HCT116 (cell line): ENCODE data around the gene ARHGEF9. TPM values are rescaled to one million over a fixed set of nuclear protein-coding genes. Genes with fewer than 3 reads are reported as not detected.

ENCODE experiments used
- ATAC-seq: fragments of 200-7000 bp; cut with Tn5 transposase; 2 replicates; pipeline ENCODE4 v1.9.1; 2020; ENCODE audit warnings: mild to moderate bottlenecking, moderate library complexity
- BruUV-seq: library from RNA; stranded (reverse); fragments of 400-500 nt; replicated peaks from 2 replicates; lab custom pipeline; 2021; lab: Mats Ljungman, UMichigan
- CTCF ChIA-PET: fragments of 300-600 bp; sonication (Branson Sonifier 250); formaldehyde crosslinking; loops from one replicate; lab custom pipeline; 2021; ENCODE audit warnings: antibody characterized with exemption; lab: Charles Lee
- POLR2A ChIA-PET: fragments of 300-600, 350-600 bp; sonication (Branson Sonifier 250); formaldehyde crosslinking; loops from one replicate; lab custom pipeline; 2021; ENCODE audit warnings: antibody characterized with exemption; lab: Charles Lee
- RAD21 ChIA-PET, 2 experiments: fragments of 300-600 bp; sonication (Branson Sonifier 250); formaldehyde crosslinking; loops; one replicate each; lab custom pipeline; 2023; ENCODE audit warnings: low total read pairs in 2 of 2; ENCODE audit not compliant: uncharacterized antibody in 2 of 2, unreplicated experiment in 2 of 2, low non-redundant PET in 1 of 2; lab: Charles Lee
- DNase-seq: peaks from one replicate; pipeline ENCODE4 v3.0.0-alpha.2; 2010; ENCODE audit warnings: low read depth, low spot score
- H2AFZ ChIP-seq: fragments of 200-600 bp; shearing (Covaris generic), sonication (generic); 2 replicates; pipeline ENCODE4 v1.6.1; 2017; ENCODE audit warnings: low read depth, mixed run types, mixed read lengths, antibody characterized with exemption, low read length; ENCODE audit not compliant: poor library complexity, severe bottlenecking
- H3K27ac ChIP-seq: 2 replicates; pipeline ENCODE4 v1.5.1; 2012; ENCODE audit warnings: low read depth, low read length
- H3K27me3 ChIP-seq: fragments of 200-600 bp; sonication (generic); 2 replicates; pipeline ENCODE4 v1.6.1; 2016; ENCODE audit warnings: mixed run types, low read length, mixed read lengths; ENCODE audit not compliant: insufficient read depth
- H3K36me3 ChIP-seq, 2 experiments: fragments of 200-500 bp in 1 of 2; fragments of 200-600 bp in 1 of 2; sonication (Bioruptor generic) in 1 of 2; sonication (generic) in 1 of 2; 2 replicates each; pipeline versions ENCODE4 v1.5.1 to v1.6.1; 2014 to 2016; ENCODE audit warnings: low read length in 2 of 2, inconsistent platforms in 1 of 2, mixed read lengths in 1 of 2, mixed run types in 1 of 2; ENCODE audit not compliant: insufficient read depth in 2 of 2, control insufficient read depth in 1 of 2
- H3K4me1 ChIP-seq, 2 experiments: fragments of 200-600 bp in 1 of 2; sonication (generic) in 1 of 2; 2 replicates each; pipeline versions ENCODE4 v1.5.1 to v1.6.1; 2012 to 2017; ENCODE audit warnings: low read length in 2 of 2, inconsistent platforms in 1 of 2, mild to moderate bottlenecking in 1 of 2, mixed read lengths in 1 of 2, mixed run types in 1 of 2, moderate library complexity in 1 of 2; ENCODE audit not compliant: insufficient read depth in 2 of 2, control insufficient read depth in 1 of 2
- H3K4me2 ChIP-seq: fragments of 200-600 bp; sonication (generic); 2 replicates; pipeline ENCODE4 v1.6.1; 2017; ENCODE audit warnings: mixed run types, low read length, mixed read lengths
- H3K4me3 ChIP-seq, 2 experiments: fragments of 200-600 bp in 1 of 2; sonication (generic) in 1 of 2; replicated peaks in 1 of 2; 2 replicates each; pipeline ENCODE4 v1.5.1; 2011 to 2016; ENCODE audit warnings: low read length in 2 of 2, control low read depth in 1 of 2, low read depth in 1 of 2, mild to moderate bottlenecking in 1 of 2, mixed read lengths in 1 of 2, mixed run types in 1 of 2
- H3K79me2 ChIP-seq: fragments of 200-600 bp; sonication (generic); 2 replicates; pipeline ENCODE4 v1.6.1; 2017; ENCODE audit warnings: mild to moderate bottlenecking, mixed run types, low read length, moderate library complexity, mixed read lengths; ENCODE audit not compliant: insufficient read depth
- H3K9ac ChIP-seq: fragments of 200-600 bp; sonication (generic); 2 replicates; pipeline ENCODE4 v1.6.1; 2016; ENCODE audit warnings: low read length, mixed read lengths
- H3K9me2 ChIP-seq: fragments of 200-600 bp; sonication (generic), shearing (Covaris generic); 2 replicates; pipeline ENCODE4 v1.6.1; 2017; ENCODE audit warnings: mixed run types, mild to moderate bottlenecking, moderate library complexity; ENCODE audit not compliant: insufficient read depth
- H3K9me3 ChIP-seq, 2 experiments: fragments of 200-500 bp in 1 of 2; fragments of 200-600 bp in 1 of 2; sonication (Bioruptor generic) in 1 of 2; sonication (generic) in 1 of 2; 2 replicates each; pipeline ENCODE4 v1.6.1; 2014 to 2017; ENCODE audit warnings: low read length in 2 of 2, mixed read lengths in 2 of 2, inconsistent platforms in 1 of 2, low read depth in 1 of 2, mild to moderate bottlenecking in 1 of 2, mixed run types in 1 of 2, moderate library complexity in 1 of 2; ENCODE audit not compliant: control insufficient read depth in 1 of 2, insufficient read depth in 1 of 2
- H4K20me1 ChIP-seq: fragments of 200-600 bp; sonication (generic), shearing (Covaris generic); 2 replicates; pipeline ENCODE4 v1.6.1; 2017; ENCODE audit warnings: mixed run types, mild to moderate bottlenecking, moderate library complexity; ENCODE audit not compliant: insufficient read depth
- ATF3 ChIP-seq: IDR thresholded peaks from 2 replicates; pipeline ENCODE4 v1.6.1; 2012
- CBX3 ChIP-seq: IDR thresholded peaks from 2 replicates; pipeline ENCODE4 v1.6.1; 2012; ENCODE audit warnings: low read depth
- ELF1 ChIP-seq: IDR thresholded peaks from 2 replicates; pipeline ENCODE4 v1.6.1; 2012; ENCODE audit warnings: low read depth, borderline replicate concordance
- EZH2 ChIP-seq: fragments of 200-600 bp; sonication (generic); IDR thresholded peaks from 2 replicates; pipeline ENCODE4 v1.6.1; 2017; ENCODE audit warnings: antibody characterized with exemption, mixed run types
- JUND ChIP-seq: IDR thresholded peaks from 2 replicates; pipeline ENCODE4 v1.6.1; 2012
- MAX ChIP-seq: IDR thresholded peaks from 2 replicates; pipeline ENCODE4 v1.6.1; 2012
- POLR2AphosphoS5 ChIP-seq: IDR thresholded peaks from 2 replicates; pipeline ENCODE4 v1.6.1; 2011; ENCODE audit warnings: mild to moderate bottlenecking, low read depth, low read length, moderate library complexity
- REST ChIP-seq: IDR thresholded peaks from 2 replicates; pipeline ENCODE4 v1.6.1; 2012; ENCODE audit warnings: low read depth
- SRF ChIP-seq: IDR thresholded peaks from 2 replicates; pipeline ENCODE4 v1.6.1; 2012; ENCODE audit warnings: low read depth
- ZBTB33 ChIP-seq: IDR thresholded peaks from 2 replicates; pipeline ENCODE4 v1.6.1; 2011; ENCODE audit warnings: mild to moderate bottlenecking, low read length, moderate library complexity; ENCODE audit not compliant: insufficient replicate concordance; ENCODE audit errors: extremely low read depth
- intact Hi-C: fragments of 100-400 bp; cut with micrococcal nuclease; formaldehyde crosslinking; loops from 2 replicates; pipeline ENCODE4 v1.10.0; 2022
- total RNA-seq: library from RNA; stranded (reverse); gene quantifications from one replicate; pipeline ENCODE4 v1.2.1, GENCODE V29; 2021; ENCODE audit not compliant: unreplicated experiment

ARHGEF9 gene
- total RNA-seq, 1 experiment from 2014 or later: 15.0 TPM

GRCh38 chrX:63810746-63811145, 25.7 kb upstream of the ARHGEF9 start:
- Histone ChIP-seq H3K4me1 (no peaks in the 10 kb centered on the region), H2AFZ (no peak overlapping the region), H3K9me3 (no peaks in the 10 kb centered on the region), H4K20me1 (no peaks in the 10 kb centered on the region), H3K36me3 (no peaks in the 10 kb centered on the region), H3K79me2 (no peaks in the 10 kb centered on the region), H3K27me3 (no peaks in the 10 kb centered on the region)
- ATAC-seq: no peak
- RAD21 ChIA-PET: no interaction called here
- no peak for DNase-seq
- intact Hi-C loops: no loop called here
- no peak for TF ChIP-seq SRF
- TF ChIP-seq ZBTB33: no peak
- no peak for TF ChIP-seq JUND
- no peak for TF ChIP-seq POLR2AphosphoS5
- TF ChIP-seq EZH2: no peak
- TF ChIP-seq ELF1: no peak
- TF ChIP-seq REST: no peak
- no peak for TF ChIP-seq ATF3
- TF ChIP-seq MAX: no peak
- no peak for TF ChIP-seq CBX3
- TF ChIP-seq, all 23 proteins: peak for 0
- Histone ChIP-seq H3K4me3 (no peak overlapping the region), H3K27ac (no peak overlapping the region), H3K4me2 (no peak overlapping the region), H3K9ac (no peak overlapping the region), H3K9me2 (no peaks in the 10 kb centered on the region)
- no TSS peak for BruUV-seq
- ChIA-PET CTCF (no interaction called here), POLR2A (no interaction called here)
